Epithelial cell of prostate (primary cell): ENCODE measurements around the gene IQCE.

ENCODE experiments used
- DNase-seq: peaks from one replicate; pipeline ENCODE4 v3.0.0-alpha.2; 2011; ENCODE audit warnings: low read depth, low spot score
- H3K27ac ChIP-seq: fragments of 450-650 bp; 2 replicates; pipeline ENCODE4 v1.5.1; 2017; ENCODE audit warnings: mild to moderate bottlenecking

Gene IQCE

DNA sequence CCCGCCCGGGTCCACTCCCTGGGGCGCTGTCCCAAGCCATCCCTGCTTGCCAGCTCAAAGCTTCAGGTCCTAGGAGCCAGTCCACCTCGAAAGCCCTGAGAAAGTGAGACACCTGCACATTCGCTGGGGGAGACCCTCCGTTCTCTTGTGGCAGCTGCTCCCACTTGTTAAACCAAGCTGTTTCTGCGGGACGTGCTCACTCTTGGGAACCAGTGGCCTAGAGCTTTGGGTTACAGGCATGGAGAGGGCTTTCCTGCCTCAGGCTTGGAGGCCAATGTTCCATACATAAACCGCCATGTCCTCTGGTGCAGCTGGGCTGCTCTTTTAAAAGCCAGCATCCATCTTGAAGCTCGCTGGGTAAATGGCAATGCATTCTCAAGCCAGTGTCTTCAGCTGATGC lies 53.1 kb downstream of the IQCE start:
- no peak overlapping the region for H3K27ac ChIP-seq
- no peak for DNase-seq

DNA sequence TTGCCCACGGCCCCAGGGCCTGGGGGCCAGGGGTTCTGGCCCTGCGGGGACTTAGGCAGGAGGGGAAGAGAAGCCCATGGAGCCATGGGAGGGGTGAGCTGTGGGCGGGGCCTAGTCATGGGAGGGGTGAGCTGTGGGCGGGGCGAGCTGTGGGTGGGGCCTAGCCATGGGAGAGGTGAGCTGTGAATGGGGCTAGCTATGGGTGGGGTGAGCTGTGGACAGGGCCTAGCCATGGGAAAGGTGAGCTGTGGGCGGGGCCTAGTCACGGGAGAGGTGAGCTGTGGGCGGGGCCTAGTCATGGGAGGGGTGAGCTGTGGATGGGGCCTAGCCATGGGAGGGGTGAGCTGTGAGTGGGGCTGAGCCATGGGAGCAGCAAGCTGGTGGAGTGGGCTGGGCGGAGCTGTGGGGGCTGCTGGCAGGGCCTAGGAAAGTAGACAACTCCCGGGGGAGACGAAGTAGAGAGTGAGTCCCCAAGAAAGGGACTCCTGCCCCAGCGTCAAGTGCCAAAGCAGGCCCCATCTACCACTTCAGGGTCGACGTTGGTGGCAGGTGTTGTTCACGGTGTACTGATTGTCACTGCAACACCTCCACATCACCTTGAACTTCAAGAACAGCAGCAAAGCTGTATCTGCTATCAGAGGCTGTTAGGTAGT lies 53.8 kb downstream of the IQCE start:
- no peak overlapping the region for H3K27ac ChIP-seq
- no peak for DNase-seq

DNA sequence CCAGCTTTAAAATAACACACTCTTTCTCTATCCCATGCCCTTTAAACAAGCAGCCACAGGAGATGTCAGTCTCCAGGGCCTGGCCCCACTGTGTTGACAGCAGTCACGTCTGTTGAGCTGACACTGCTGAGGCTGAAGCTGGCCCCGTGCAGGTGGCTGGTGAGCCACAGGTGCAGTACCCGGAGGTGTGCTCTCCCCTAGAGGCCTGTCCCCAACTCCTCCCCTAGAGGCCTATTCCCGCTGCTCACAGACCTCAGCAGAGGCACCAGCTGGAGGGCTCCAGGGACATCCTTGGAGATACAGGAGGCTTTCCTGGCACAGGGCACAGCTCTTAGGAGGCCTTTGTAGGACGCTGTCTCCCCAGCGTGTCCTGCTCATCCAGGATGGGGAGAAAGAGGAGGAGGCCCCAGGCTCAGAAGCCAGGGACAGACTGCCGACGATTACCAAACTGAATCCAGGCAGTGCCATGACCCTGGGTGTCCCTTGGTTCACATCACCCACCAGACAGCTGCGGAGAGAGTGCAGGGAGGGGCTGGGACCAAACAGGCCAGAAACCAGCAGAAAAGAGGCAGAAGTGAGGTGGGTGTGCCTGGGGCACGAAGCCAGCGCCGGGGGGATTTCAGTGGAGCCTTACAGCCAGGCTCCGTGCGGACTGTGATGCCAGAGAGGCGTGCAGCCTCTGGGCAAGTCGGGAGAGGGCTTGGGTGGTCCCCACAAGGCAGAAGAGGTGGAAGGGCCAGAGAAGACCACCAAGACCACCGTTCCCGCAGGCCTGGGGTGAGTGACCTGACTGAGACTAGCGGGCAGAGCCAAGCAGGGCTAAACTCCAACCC lies 54.5 kb downstream of the IQCE start:
- no peak for DNase-seq
- no peak overlapping the region for H3K27ac ChIP-seq

DNA sequence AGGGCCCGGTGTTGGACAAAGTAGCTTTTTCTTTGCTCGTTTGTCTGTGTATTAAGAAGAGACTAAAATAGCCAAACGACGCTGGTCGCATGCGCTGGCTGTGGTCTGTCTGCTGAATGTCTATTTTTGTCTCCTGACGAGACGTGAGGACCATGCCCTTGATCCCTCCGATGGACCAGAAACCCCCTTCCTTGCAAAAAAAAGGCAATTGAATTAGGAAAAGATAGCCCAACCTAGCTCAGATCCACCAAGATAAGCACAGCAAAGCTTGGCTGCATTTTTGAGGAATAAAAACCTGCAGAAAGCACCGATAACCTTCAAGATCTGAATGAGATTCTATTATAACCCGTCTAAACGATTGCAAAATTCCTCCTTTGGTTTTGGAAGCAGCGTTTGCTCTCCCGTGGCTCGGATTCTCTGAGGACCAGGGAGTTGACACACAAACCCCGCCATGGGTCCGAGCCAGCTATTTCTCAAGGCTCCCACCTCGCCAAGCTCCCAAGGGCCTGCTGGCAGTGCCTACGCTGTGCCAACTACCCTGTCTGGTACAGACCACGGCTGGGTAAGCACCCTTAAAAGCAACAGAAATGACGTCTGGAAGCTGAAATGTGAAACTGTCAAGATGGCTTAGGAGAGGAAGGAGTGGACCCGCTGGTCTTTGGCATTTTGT lies 55.3 kb downstream of the IQCE start:
- DNase-seq: no peak
- H3K27ac ChIP-seq: no peak overlapping the region

DNA sequence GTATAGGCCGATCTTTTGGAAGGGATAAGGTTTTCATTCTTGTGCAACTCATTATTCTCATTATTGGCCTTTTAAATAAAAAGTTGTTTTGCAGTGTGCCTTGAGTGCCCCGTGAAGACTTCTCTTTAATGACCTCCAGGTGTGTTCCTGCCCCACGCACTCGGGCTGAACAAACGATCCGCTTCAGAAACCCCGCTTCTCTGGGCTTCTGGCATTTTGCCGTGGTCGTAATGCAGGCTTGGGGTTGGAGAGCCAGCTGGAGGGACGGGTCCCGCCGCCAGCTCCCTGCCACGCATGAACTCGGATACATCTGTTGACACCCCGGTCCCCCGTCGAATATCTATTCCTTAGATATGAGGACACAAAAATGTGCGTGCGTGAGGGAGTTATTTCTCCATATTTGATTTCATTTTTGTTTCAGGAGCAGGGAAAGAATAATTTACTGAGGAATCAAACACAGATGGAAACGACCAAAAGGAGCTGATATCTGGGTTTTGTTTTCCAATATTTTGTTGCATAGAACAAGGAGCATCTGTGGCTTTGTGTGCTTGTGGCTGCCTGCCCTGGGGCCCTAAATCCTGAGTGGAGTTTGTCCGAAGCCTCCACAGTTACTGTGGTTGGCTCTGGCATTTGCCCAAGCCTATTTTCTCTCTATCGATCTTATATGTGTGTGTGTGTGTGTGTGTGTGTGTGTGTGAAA lies 56.0 kb downstream of the IQCE start:
- H3K27ac ChIP-seq: no peak overlapping the region

DNA sequence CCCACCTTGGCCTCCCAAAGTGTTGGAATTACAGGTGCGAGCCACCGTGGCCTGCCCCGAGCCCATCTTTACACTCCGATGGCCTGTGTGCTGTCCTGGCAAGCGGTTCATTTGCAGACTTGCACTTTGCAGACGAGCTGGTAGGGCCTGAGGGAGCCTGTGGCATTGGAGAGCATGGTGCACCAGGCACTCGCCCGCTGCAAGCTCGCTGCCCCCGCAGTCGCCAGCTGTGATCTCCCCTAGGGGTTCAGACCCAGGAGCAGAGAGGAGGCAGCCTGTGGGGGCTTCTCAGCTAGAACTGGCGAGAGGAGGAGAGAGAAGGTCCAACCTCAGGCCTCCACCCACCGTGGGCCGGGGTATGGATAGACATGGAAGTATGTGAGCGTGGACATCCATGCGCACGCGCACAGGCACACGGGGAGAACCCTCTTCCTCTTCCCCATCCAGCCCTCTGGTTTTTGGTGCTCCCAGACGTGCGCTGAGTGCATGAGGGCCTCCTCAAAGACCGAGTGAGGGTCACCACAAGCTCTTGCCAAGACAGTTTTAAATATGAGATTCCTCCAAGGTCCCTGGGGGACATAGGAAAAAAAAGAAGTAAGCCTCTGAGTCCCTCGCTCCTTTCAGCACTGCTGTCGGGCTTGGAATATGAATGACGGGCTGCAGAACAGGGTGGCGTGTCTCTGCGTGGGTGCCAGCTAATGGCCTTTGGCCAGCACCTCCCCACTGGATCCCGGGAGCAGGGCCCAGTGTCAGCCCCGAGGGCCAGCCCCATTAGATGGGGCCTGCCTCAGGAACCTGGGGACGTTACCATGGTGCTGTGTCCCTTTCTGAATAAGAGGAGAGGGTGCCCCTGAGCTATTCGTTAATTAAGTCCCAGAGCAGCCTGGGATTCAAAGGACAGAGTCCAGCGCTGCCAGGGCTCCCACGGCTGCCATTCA lies 57.9 kb downstream of the IQCE start:
- no peak for DNase-seq

More for the DNA sequence above, 56.0 kb downstream of the IQCE start:
- DNase-seq: no peak

DNA sequence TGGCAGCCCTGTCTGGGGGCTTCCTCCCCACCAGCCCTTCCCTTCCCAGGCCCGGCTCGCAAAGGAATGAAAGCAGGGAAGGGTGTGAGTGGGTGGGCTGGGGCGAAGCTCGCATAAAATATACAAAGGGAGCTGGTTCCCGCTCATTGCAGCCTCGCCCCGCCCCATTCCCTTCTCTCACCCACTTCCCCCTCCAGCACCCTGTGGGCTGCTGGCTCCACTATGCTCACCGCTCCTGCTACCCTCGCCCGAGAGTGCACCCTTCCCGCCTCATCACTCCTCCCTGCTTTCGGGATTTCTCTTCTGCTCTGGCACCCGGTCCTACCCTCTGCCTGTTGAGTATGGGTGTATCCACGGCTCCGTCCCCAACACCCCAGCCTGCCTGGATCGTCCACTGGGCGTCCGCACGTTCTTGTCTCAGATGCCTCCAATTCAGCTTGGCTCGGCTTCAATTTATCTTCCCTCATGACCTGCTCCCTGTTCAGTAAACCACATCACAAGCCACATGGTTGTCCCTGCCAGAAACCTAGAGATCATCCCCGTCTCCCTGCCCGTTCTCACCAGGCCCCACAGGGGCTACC lies 58.6 kb downstream of the IQCE start:
- H3K27ac ChIP-seq: no peak overlapping the region
- no peak for DNase-seq

More for the DNA sequence above, 57.9 kb downstream of the IQCE start:
- H3K27ac ChIP-seq: no peak overlapping the region

DNA sequence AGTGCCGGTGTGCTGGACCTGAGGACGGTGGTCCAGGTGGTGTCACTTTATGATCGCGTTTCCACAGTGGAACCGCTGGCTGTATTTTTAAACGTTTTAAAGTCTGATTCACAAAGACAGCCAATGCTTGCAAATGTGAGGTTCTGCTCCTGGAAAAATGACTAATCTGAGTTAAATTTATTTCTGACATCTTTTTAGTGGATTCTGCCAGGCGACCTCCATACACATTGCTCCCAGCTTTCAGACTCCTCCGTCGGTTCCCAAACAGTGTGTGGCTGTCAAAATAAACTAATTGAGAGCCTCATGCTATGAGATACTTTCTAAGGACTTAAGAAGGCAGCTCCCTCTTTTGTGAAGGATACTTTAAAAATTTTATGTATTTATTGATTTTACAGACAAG lies 60.3 kb downstream of the IQCE start:
- DNase-seq: no peak
- H3K27ac ChIP-seq: no peak overlapping the region

DNA sequence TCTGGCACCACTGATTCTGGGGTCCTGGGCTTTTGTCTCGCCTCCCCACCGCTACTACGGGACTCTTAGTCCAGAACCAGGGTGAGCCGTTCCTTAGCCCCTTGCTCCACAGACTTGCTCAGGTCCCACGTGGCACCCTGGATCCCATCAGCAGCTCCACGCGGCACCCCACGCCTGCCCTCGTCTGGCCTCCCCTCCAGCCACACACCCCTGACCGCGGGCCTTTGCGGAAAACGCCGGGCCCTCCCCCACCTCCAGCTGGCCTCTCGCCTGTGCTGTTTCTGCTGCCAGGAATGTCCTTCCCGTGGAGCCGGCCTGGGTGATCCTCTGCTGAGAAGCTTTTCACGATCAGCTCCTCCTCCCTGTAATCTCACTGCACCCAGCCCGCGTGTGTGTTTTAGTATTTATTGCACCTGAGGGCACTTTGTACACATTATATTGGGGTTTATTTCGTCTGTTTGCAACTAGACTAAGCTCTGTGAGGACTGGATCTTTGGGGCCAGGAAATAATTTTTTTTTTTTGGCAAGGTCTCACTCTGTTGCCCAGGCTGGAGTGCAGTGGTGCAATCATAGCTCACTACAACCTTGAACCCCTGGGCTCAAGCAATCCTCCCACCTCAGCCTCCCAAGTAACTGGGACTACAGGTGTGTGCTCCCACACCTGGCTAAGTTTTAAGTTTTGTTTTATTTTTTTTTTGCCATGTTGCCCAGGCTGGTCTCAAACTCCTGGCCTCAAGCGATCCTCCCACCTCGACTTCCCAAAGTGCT lies 62.5 kb downstream of the IQCE start:
- H3K27ac ChIP-seq: no peak overlapping the region
- no peak for DNase-seq

DNA sequence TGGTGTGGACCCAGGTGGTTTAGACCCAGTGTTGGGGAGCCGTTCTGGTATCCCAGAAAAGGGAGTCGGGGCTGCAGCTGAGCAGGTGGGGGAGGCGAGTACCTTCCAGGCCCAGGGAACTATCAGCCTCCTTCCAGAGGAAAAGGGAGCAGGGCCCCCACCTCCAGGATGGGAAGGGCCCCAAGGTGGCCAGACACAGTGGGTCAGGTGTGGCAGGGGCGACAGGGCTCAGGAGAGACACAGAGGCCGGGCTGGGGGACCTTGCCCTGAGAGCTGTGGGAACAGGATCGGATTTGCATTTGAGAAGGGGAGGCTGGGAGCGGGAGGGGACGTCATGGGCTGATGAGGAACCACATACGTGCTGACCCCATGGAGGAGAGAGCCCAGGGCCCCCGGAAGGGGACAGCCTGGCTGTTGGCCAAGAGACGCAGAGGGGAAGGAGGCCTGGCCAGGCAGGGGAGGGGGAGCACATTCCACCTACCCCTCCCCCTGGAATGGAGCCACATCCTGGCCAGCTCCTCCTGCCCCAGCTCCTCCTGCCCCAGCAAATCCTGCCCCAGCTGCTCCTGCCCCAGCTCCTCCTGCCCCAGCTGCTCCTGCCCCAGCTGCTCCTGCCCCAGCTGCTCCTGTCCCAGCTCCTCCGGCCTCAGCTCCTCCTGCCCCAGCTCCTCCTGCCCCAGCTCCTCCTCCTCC lies 63.3 kb downstream of the IQCE start:
- no peak overlapping the region for H3K27ac ChIP-seq
- DNase-seq: no peak

DNA sequence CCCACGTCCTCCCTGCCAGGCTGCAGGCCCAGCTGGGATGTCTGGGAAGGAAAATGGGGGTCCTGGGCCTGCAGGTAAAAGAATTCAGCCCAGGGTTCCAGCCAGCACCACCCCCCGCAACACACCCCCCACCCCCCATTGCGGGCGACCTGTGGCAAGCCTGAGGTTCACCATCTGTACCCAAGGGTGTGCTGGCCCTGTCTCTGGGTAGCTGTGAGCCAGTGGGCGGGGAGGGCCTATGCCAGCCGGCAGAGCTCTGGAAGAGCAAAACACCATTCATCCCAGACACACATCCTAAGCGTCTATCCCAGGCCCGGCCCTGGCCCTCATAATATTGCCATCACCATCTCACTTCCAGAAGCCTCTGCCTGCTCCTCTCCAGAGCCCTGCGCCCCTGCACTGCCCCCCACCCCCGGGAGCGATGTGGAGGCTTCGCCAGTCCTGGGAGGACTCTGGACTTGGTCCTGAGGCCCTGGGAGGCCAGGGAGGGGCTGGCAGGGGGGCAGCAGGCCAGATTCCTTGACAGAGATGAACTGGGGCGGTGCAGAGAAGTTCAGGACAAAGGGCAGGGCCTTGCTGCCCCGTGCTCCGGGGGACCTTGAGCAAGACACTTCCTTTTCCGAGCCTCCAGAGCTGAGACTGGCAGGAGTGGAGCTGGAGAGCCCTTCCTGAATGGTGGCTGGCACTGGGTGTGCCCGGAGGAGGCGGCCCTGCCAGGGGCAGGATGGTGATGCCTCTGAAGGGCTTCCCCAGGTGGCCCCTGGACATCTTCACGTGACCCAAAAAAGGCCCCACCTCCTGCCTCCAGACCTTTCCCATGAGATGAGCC lies 64.3 kb downstream of the IQCE start:
- DNase-seq: no peak
- no peak overlapping the region for H3K27ac ChIP-seq

DNA sequence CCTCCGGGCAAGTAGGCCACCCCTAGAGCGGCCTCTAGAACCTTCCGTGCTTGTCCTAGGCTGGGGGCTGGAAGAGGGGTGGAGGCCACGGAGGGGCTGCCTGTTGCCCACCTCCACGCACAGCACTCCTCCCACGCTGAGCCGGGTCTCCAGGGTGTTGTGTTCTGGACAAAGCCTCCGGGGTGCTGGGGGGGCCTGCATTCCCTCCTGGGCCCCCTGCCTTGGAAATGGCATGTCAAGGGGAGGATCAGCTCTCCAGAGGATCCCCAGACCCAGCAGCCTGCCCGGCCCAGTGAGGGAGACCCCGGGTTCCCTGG lies 64.9 kb downstream of the IQCE start:
- DNase-seq: no peak
- H3K27ac ChIP-seq: no peak overlapping the region

DNA sequence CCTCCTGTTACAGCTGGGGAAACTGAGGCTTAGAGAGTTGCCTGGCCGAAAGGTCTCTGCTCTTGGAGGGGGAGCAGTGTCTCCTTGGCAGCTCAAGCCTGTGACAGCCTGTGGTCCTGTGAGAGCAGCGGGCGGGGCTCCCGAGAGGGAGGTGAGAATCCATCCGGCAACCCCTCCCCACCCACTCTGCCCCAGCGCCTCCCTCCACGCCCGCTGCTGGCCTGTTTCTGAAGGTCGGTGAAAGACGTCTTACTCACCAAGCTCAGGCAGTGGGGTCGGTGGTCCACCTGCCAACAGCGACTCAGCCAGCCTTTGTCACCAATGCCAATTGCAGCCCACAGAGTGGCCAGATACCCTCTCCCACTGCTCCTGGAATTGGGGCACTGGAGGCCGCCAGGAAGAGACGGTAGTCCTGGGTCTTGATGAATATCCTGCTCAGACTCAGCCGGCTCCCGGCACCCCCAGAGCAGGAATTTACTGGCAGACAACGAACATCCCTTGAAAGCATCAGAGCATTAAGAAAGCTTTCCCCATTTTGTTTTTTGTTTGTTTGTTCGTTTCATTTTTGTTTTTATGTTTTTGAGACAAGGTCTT lies 65.6 kb downstream of the IQCE start:
- peak overlapping the region; percentile 38 for H3K27ac ChIP-seq
- DNase-seq: no peak

DNA sequence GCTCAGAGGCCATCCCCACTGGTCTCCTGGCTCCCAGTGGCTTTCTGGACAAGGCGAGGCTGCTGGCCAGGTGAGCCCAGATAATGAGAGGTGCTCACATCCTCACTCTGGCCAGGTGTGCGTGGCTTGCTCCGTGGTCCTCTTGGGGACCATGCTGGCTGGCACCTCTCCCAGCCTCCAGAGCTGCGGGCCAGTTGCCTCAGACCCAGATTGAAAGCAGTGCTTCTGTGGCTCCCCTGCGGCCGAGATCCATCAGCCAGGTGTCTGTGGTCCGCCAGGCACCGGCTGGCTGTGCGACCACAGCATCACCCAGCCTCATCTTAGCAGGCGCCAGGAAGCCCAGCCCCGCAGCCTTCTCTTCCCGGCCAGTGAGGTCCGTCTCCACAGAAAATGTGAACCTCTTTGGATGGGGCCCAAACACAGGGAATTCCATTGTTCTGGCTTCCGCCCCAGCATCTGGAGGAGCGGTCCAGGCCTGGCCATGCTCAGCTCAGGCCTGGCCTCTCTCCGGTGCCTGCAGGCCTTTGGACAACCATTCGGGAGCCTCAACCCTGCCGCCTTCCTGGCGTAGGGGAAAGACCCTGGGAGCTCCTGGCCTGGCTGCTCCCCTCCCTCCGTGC lies 67.8 kb downstream of the IQCE start:
- DNase-seq: no peak
- H3K27ac ChIP-seq: no peak overlapping the region

DNA sequence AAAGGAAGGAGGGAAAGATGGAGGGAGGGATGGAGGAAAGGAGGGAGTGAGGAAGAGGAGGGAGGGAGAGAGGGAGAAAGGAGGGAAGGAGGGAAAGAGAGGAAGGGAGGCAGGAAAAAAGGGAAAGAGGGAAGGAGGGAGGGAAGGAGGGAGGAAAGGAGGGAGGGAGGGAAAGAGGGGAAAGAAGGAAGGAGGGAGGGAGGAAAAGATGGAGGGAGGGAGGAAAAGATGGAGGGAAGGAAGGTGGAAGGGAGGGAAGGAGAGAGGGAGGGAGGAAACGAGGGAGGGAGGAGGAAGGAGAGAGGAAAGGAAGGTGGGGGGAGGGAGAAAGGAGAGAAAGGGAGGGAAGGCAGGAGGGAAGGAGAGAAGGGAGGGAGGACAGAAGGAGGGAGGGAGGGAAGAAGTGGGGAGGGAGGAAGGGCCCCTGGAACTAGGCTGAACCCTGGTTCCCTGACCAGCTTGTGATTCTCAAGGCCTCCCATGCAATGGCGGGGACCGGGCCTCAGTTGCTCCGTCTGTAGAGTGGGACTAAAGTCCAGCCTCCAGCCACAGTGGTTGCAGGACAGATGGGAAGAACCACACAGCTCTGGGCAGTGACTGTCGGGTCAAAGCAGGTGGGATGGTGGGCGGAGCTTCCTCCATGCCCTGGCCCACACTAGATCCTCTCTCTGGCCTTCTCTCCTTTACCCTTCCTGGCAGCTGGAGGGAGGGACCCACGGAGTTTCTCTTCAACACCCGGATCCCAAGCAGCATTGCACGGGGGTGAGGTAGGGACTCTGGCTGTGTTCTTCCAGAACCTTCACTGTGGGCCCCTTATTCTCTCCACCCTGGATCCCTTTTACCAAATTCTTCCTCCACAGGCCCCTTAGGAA lies 68.7 kb downstream of the IQCE start:
- DNase-seq: no peak
- peak overlapping the region; percentile 52 for H3K27ac ChIP-seq

DNA sequence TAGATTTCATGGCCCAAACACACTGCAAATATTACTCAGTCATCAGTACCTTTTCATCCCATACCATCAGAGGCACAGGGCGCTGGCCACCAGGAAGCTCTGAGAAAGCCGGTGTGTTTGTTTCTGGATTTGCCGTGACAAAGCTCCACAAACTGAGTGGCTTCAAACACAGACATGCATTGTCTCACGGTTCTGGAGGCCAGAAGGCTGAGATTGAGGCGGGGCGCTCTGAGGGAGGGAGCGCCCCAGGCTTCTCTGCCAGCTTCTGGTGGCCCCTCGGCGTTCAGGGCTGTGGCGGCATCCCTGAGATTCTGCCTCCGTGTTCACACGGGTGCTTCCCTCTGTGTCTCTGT lies 69.3 kb downstream of the IQCE start:
- peak overlapping the region; percentile 52 for H3K27ac ChIP-seq
- DNase-seq: no peak
